Activated CD8-positive, alpha-beta memory T cell treated with anti-CD3 and anti-CD28 coated beads, Interleukin-2, amount 50 U/mL, for 24 hours (primary cell): ENCODE results near the gene CCDC85B.

ENCODE experiments used
- DNase-seq: peaks from one replicate; pipeline ENCODE4 v3.0.0-alpha.2; 2020; ENCODE audit errors: extremely low read depth

Gene CCDC85B

DNA sequence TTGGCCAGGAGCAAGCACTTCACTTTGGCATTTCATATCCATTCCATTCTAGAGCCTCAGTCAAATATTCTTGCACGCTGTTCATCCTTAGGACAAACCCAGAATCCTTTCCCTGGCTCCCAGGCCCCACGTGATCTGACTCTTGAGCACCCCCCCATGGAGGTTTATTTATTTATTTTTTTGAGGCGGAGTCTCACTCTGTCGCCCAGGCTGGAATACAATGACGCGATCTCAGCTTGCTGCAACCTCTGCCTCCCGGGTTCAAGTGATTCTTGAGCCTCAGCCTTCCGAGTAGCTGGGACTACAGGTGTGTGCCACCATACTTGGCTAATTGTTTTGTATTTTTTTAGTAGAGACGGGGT is 42.1 kb downstream of the CCDC85B start:
- DNase-seq: no peak

DNA sequence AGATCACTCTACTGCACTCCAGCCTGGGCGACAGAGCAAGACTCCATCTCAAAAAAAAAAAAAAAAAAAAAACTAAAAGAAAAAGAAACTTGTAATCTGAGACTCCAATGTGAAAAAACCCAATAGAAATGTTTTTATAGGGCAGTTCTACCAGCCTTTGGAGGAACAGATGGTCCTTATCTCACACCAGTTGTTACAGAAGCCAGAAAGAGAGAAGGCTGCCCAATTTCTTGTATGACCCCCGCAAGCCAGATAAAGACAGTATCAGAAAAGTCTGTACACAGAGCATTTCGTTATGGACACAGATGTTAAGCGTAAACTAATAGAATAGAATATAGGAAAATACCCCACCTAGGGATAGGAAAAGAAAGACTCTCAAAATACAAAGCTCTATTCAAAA is 43.5 kb downstream of the CCDC85B start:
- DNase-seq: no peak

- DNase-seq: no peak
Observed at GRCh38 chr11:65937766-65938165, 47.3 kb downstream of the CCDC85B start.
